NCI-H345 treated with DMSO at 0.1 percent for 48 hours (cell line): Measurements from ENCODE around the gene LAPTM5.

Experiments
- DNase-seq: peaks from one replicate; lab custom pipeline; 2025; ENCODE audit not compliant: unreplicated experiment; lab: John Stamatoyannopoulos, UW

LAPTM5 gene

DNA sequence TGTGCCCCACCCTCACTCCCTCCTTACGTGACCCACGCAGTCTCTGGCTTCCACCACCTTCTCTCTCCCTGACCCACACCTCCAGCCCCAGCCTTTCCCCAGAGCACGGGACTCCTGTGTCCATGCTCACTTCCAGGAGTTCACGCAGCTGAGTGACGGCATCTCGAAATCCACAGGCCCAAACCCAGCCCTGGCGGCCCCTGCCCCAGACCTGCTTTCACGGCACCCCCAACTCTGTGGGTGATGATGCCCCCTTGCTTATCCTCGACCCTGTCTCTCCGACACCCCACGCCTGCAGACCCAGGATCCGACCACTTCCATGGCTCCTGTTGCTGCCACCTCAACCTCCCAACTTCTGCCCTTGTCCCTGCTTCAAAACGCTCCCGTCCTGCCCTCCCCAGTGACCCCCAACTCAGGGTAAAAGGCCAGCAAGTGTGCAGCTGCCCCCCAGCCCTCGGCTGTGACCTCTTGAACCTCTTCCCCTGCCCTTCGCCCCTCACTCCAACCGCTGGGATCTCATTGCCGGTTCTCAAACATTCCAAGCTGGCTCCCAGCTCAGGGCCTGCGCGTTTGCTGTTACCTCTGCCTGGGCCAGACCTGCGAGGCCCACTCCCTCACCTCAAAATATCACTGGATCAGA, 30.4 kb upstream of the LAPTM5 start:
- no peak for DNase-seq

DNA sequence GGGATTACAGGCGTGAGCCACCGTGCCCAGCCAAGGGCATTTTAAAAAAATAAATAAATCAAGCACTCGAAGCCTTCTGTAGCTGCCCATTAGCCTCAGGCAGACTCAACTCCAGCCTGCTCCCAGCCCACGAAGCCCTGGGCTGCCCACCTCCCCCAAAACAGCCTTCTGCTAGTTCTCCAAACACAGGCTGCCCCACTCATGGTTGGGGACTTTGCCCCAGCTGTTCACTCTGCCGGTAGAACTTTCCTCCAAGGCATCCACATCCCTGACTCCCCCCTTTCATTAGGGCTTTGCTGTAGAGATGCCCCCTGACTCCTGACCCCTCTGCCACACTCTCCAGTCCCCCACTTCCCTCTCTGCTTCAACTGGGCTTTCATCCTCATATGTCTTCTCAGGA, 29.7 kb upstream of the LAPTM5 start:
- DNase-seq, result no peak

DNA sequence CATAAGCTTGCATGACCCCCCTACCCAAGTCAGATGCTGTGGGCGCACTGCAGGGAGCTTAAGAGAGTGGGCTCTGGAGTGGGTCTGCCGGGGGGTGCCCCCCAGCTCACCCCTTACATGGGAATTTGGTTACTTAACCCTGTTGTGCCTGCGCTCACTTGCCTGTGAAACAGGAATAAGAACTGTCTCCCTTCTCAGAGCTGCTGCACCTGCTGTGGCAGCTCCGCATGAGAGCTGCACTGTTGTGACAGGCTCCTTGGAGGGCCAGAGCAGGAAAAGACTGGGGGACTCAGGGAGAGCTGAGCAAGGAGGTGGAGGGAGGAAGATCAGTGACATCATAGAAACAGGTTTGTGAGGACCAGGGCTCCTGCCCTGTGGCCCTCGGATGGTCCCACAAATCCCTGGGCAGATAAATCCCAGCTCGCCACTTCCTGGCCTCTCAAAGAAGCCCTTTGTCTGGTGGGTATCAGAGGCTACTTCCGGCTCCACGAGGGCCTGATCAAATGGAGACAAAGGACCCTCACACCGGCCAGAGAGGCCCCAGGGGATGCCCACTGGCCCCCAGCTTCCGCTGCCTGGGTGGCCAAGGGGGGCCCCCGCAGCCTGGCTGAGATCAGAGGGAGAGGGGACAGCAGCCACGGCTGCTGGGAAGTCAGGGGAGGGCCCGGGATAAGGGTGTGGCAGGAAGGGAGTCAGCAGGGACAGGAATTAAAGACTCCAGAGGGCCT, 28.9 kb upstream of the LAPTM5 start:
- DNase-seq, result no peak

DNA sequence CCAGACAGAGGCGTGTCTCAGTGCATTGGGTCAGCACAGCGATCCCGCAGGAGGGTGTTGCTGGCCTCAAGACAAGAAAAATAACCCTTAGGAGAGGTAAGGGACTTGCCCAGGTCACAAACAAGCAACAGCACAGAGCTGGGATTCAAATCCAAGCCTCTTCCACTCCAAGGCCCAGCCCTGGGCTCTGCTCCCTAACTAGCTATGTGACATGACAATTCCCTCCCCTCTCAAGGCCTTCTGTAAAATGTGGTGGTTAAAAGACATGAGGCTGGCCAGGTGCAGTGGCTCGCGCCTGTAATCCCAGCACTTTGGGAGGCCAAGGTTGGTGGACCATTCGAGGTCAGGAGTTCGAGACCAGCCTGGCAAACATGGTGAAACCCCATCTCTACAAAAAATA, 28.1 kb upstream of the LAPTM5 start:
- DNase-seq, result no peak

DNA sequence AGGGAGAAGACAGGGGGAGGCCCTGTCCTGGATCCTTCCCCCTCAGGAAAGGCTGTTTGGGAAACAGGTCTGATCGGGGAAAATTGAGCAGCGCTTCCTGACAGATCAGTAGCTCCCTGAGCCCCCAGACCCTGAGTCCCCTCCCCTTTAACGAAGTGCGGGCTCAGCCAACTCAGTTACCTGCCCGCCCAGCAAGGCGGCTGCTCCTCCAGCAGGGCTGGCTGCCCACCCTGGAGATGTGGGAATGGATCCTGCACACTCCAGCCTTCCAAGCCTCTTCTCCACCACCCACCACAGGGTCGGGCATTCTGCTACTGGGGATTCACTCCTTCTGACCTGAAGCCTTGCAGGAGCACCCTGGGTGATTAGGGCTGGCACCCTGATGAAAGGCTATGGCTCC, 27.6 kb upstream of the LAPTM5 start:
- DNase-seq, result no peak

DNA sequence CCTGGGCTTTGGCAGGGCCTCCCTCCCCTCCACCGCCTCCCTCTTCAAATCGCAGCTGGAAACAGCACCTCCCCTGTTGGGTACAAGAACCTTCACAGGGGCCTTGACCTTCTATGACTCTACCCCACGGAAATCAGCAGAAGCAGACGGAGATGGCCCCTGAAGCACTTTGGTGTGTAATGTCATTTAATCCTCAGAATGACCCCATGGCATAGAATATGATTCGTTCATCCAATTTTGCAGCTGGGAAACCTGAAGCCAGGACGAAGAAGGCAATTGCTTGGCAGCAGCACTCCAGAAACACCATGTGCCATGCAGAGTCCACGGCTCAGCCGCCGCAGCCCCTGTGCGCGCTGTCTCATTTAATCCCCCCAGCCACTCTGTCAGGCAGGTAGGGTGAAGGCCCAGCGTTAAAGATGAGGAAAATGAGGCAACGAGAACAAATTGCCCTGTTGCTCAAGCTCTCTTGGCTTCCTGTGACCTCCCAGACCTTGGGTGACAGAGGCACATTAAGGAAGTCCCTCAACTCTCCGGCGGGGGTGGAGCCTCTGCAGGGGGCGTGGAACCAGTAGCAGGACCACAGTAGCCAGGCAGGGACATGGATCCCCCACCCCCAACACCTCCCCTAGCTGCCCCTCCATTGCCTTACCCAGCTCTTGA, 25.8 kb upstream of the LAPTM5 start:
- DNase-seq, result no peak

DNA sequence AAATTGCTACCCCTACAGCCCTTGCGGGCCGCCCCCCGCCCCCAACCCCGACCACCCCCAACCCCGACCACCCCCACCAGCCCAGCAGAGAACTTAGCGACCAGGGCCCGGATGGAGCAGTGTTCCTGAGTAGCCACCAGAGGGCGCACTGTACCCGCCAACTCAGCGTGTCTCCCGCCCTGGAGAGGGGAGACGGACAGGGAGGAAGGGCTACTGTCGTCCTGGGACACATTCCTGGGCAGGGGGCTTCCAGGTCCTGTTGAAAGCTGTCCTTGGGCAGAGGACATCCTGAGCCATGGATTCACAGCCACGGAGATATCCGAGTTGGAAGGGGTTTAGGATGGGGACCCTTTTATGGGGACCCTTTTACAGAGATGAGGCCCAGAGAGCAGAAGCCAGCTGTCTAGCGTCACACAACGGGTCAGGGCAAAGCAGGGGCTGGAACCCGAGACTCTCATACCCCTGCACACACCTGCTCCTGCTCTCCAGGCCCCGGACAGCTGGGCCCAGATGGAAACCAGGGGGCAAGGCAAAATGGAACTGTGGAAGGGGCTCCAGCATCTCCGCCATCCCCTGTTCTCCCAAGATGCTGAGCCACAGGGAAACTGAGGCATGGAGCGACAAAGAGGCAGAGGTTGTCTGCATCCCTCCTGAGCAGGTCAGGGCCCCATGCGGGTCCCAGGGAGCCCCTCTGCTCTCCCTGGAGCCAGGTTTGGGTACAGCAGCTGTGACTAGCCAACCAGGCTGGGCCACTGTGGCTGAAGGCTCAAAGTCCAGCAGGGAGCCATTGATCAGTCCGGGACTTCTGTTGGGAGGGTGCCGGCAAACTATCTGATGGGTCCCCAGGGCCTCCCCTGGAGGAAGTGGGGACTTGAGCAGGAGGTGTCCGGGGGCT, 25.0 kb upstream of the LAPTM5 start:
- DNase-seq, result peak; percentile 50

DNA sequence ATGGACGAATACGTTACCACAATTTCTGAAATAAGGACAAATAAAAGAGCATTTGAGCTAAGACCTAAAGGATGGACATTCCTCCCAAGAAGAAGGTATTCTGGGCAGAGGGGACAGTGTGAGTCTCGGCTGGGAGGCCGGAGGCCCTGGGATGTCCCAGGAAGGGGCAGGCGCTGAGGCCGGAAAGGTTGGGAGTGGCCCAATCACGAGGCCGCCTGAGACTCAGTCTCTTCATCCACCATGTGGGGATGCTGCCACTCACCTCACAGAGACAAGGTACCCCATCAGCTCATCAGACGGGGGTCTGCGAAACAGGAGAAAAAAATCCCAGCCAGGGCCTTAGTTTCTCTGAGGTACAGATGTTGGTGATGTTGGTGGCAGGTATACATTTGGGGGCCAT, 24.3 kb upstream of the LAPTM5 start:
- DNase-seq, result no peak

DNA sequence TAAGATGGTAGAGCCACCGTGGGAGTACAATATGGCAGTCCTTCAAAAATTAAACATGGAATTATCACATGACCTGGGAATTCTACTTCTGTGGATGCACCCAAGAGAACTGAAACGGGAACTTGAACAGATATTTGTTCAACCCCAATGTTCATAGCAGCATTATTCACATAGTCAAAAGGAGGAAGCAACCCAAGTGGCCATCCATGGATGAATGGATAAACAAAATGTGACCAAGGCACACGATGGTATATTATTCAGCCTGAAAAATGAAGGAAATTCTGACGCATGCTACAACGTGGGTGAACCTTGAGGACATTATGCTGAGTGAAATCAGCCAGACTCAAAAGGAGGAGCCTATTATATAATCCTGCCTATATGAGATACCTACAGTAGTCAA, 22.8 kb upstream of the LAPTM5 start:
- no peak for DNase-seq

DNA sequence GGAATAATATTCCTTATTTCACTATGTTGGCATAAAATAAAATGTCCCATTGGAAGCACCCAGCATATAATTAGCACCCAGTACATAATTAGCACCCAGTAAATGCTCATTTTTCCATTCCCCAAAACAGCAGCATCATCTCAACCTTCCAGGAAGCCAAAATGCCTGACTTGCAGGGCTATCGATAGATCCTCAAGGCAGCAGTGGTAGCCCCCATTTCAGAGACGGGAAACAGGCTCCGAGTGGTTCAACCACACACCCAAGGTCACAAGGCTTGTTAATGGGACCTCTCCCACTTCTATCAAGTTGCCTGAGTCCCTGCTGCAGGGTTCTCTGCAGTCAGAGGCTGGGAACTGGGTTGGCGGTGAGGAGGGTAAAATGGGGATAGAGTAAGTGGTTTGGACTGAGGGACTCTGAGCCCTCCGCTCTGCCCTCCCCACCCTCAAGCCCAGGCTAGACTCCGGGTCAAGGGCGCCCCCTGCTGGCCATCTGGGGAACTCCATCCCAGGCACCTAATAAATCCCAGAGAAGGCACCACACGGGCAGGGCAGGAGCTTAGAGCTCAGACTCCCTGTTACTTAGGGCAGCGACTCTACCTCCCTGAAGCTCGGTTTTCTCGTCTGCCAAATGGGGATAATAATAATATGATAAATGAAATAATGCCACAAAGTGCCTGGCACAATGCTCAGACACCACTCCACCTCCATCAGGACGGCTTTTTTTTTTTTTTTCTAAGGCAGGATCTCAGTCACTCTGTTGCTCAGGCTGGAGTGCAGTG, 21.9 kb upstream of the LAPTM5 start:
- DNase-seq, result peak; percentile 72

DNA sequence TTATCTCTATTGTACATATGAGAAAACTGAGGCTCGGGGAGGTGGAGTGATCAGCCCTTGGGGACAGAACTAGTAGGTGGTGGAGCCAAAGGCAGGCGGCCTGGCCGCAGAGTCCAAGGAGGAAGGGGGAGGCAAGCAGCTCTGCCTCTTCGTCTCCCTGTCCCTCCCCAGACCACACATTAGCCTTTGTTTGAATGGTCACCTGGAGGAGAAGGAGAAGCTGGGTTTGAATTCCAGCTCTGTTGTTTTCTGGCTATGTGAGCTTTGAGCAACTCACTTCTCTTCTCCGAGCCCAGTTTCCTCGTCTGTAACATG, 21.4 kb upstream of the LAPTM5 start:
- DNase-seq, result no peak

DNA sequence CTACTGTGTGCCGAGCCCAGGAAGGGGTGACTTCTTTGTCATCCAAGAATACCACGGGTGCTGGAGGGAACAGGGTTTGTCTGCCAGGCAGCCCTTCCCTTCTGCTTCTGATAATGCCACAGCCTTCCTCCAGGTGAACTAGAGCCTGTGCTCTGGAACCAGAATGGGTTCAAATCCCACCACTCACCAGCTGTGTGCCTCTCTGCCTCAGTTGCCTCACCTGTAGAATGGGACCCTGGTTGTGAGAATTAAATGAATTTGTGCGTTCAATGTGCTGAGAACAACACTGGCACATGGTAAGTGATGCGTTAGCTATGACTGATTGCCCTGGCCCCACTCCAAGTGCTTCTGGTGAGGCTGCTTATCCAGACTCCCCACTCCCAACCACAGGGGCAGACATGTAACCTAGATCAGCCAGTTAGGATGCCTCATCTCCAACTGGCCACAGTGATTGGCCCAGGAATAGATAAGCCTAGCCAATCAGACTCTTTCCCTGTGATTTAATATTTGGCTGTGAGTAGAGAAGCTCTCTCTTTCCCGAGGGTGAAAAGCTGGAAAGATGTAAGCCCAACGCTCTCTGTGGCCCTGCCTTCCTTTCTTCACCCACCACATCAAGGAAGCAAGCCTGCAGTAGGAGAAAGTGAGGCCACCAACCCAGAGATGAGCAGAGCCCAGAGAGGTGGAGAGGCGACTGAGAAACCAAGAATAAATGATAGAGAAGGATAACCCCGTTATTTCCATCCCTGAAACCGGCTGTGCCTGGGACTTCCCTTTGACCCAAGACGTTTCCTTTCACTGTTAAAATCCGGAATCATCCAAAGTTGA, 20.8 kb upstream of the LAPTM5 start:
- no peak for DNase-seq

DNA sequence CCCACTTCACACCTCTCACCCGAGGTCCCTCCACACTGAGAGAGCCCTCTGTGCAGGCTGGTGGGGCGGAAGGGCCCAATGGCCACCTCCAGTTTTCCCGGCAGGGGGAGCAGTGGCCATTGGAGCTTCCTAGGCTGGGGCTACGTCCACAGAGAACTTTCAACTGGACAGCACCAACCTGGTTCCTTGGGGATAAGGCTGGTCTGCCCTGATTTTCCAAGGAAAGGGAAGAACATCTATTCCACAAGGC, 20.3 kb upstream of the LAPTM5 start:
- DNase-seq, result no peak

DNA sequence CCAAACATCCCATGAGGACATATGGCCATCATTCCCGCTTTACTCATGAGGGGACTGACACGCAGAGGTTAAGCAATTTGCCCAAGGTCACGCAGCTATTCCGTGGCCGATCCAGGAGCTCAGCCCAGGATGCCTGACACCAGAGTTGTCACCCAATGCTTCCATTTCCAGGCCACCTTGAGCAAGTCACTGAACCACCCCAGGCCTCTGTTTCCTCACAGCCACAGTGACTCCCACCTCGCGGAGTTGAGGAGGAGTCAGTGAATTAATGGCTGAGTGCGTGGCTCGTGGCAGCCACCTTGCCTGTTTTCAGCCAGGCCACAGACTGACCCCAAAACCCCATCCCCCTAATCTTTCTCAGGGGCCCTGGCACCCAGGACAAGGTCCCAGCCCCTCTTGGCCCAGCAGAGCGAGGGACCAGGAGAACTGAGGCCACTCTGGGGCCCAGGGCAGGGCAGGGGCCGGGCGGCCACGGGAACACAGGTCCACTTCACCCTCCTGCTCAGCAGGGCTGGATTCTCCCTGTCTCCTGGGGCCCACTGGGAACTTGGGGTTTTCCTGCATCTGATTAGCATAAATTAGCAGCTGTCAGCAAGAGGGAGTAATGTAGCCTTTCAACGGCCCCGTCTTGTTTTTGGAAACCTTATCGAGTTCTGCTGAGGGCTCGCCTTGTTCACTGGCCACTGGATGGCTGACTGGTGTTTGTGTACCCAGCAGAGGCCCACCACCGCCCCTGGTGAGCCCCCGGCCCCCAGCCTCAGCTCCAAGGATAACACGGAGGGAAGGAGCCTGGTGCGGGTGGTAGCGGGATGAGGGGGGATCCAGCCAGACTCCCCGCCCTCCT, 19.7 kb upstream of the LAPTM5 start:
- no peak for DNase-seq

DNA sequence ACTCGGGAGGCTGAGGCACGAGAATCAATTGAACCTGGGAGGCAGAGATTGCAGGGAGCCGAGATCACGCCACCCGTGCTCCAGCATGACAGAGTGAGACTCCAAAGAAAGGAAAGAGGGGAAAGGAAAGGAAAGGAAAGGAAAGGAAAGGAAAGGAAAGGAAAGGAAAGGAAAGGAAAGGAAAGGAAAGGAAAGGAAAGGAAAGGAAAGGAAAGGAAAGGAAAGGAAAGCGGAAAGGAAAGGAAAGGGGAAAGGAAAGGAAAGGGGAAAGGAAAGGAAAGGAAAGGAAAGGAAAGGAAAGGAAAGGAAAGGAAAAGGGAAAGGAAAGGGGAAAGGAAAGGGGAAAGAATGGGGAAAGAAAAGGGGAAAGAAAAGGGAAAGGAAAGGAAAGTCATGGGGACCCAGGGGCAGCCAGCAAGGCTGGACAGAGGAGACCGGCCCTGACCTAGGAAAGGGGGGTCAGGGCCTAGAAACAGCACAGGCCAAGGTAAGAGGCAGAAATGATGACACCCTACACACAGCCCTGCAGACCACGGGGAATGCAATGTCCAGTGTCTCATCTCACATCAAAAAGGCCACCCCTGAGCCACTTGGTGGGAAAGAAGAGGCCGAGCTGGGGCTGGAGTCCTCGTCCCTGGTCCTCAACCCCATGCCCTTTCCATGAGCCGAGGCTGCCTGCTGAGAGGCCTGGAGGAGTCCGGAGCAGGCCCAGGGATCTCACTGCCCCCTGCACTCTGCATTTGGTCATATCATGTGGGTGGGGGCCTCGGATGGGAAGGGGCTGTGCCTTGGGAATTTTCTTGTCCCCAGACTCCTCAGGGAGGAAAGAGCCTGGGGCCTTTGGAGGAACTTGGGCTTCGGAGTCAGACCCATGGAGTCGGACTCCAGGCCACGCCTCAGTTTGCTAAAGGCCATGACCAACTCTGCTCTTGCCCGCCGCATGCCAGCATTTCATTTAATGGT, 18.8 kb upstream of the LAPTM5 start:
- DNase-seq, result no peak

DNA sequence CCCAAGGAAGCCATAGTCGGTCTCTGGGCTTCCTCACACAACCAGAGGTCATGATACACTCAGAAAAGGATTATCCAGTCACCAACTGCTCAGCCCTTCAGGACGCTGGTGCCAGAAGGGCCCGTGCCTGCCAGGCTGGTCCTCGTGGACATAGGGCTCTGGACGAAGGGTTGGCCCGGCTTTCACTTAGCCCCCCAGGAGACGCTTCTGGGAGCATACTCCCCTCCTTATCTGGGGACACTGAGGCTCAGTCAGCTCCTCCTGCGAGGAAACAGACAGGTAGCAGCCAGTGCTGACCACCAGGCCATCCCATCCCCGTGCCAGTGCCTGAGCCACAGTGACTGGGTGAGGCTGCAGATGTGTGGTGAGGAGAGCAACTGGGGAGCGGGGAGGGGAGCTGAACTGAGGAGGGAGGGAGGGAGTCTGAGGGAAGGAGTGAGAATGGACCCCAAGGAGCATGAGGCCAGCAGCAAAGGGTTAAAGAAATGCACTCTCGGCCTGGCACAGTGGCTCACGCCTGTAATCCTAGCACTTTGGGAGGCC, 17.9 kb upstream of the LAPTM5 start:
- DNase-seq, result no peak

DNA sequence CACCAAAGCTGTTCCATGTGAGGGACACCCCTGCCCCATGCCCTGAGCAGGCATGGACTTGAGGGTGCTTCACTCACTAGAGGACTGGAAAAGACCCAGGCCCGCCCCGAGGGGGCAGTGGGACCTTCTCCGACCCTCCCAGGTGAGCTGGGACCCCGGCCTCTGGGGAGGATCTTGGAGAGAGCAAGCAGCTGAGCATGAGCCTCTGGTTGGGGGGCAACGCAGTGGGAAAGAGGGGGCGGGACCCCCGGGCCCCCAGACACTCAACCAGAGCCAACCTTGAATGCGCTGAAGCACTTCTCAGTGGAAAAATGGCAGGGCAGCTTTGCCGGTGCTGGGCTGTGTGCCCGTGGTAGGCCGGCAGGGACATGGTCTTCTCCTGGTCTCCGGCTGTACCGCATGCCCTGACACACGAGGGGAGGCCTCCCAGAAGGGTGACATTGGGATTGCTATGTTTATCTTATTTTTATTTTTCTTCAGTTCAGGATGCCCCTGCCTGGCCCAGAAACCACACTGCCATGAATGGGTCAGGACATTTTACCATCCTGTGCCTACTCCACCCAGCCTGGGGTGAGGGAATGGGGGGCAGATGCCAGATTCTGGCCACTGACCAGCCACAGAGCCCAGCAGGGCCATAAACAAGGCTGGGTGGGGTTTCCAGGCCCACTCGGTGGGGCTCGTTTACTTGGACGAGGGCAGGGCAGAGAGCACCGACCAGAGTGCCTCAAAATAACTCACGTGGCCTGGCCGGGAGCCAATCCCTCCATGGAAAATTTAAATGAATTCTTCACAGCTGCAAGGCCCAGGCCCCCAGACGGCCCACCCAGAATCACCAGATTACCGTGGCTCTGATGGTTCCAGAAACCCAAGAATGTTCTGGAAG, 17.2 kb upstream of the LAPTM5 start:
- no peak for DNase-seq
